SK-N-SH (cell line): Measurements from ENCODE around the gene ZNF438. TPM values are rescaled to one million over a fixed set of nuclear protein-coding genes. Genes with fewer than 3 reads are reported as not detected.
"Not testable (repeated sequence)": the region's sequence is repeated elsewhere in the genome, so short reads cannot be mapped to it uniquely, and the experiment has no call there.

ENCODE experiments used
- CTCF ChIA-PET: fragments of 300-600, 350-600 bp; formaldehyde crosslinking; extraction: SDS; loops from one replicate; lab custom pipeline; 2021; lab: Yijun Ruan, JAX
- POLR2A ChIA-PET: fragments of 350-600 bp; sonication (Branson Sonifier 250); formaldehyde crosslinking; extraction: SDS; loops from one replicate; lab custom pipeline; 2020; ENCODE audit warnings: antibody characterized with exemption, inconsistent platforms; lab: Yijun Ruan, JAX
- DNase-seq: peaks from one replicate; pipeline ENCODE4 v3.0.0; 2012
- H2AFZ ChIP-seq: fragments of 200-600 bp; sonication (generic); 2 replicates; pipeline ENCODE4 v1.8.1; 2016; ENCODE audit warnings: antibody characterized with exemption, mild to moderate bottlenecking, low read depth
- H3F3A ChIP-seq: fragments of 200-600 bp; sonication (generic); replicated peaks from 2 replicates; pipeline ENCODE3; 2016; ENCODE audit warnings: antibody characterized with exemption, mild to moderate bottlenecking; ENCODE audit not compliant: insufficient read depth
- H3K27ac ChIP-seq, 2 experiments: fragments of 200-500 bp in 1 of 2; fragments of 200-600 bp in 1 of 2; sonication (Bioruptor generic) in 1 of 2; sonication (generic), shearing (Covaris generic) in 1 of 2; 2 replicates each; pipeline versions ENCODE4 v1.5.1 to v1.6.1; 2014 to 2016; ENCODE audit warnings: low read depth in 2 of 2, inconsistent platforms in 1 of 2, low read length in 1 of 2, mild to moderate bottlenecking in 1 of 2, mixed read lengths in 1 of 2
- H3K27me3 ChIP-seq: fragments of 200-600 bp; sonication (generic), shearing (Covaris generic); 2 replicates; pipeline ENCODE4 v1.6.1; 2016; ENCODE audit warnings: mixed run types; ENCODE audit not compliant: insufficient read depth
- H3K36me3 ChIP-seq, 2 experiments: fragments of 200-500 bp in 1 of 2; fragments of 200-600 bp in 1 of 2; sonication (Bioruptor generic) in 1 of 2; sonication (generic) in 1 of 2; replicated peaks in 1 of 2; 2 replicates each; pipeline versions ENCODE3 to v1.5.1; 2014 to 2016; ENCODE audit warnings: low read length in 1 of 2, mild to moderate bottlenecking in 1 of 2; ENCODE audit not compliant: insufficient read depth in 2 of 2, control insufficient read depth in 1 of 2
- H3K4me1 ChIP-seq, 2 experiments: fragments of 200-500 bp in 1 of 2; fragments of 200-600 bp in 1 of 2; sonication (Bioruptor generic) in 1 of 2; sonication (generic), shearing (Covaris generic) in 1 of 2; 2 replicates each; pipeline versions ENCODE4 v1.5.1 to v1.6.1; 2014 to 2016; ENCODE audit warnings: low read depth in 1 of 2, low read length in 1 of 2, mixed run types in 1 of 2; ENCODE audit not compliant: insufficient read depth in 2 of 2, control insufficient read depth in 1 of 2
- H3K4me2 ChIP-seq: fragments of 200-600 bp; sonication (generic), shearing (Covaris generic); 2 replicates; pipeline ENCODE4 v1.6.1; 2017; ENCODE audit warnings: mixed run types
- H3K4me3 ChIP-seq, 2 experiments: fragments of 200-500 bp in 1 of 2; fragments of 200-600 bp in 1 of 2; sonication (Bioruptor generic) in 1 of 2; sonication (generic), shearing (Covaris generic) in 1 of 2; 2 replicates each; pipeline versions ENCODE4 v1.5.1 to v1.8.1; 2014 to 2016; ENCODE audit warnings: low read depth in 2 of 2, inconsistent platforms in 1 of 2, low read length in 1 of 2, mild to moderate bottlenecking in 1 of 2, mixed read lengths in 1 of 2, moderate library complexity in 1 of 2
- H3K79me2 ChIP-seq: fragments of 200-600 bp; sonication (generic); 2 replicates; pipeline ENCODE4 v1.8.1; 2017; ENCODE audit warnings: mild to moderate bottlenecking; ENCODE audit not compliant: insufficient read depth
- H3K9ac ChIP-seq: fragments of 200-600 bp; sonication (generic); 2 replicates; pipeline ENCODE4 v1.6.1; 2017; ENCODE audit warnings: mixed run types
- H3K9me2 ChIP-seq: fragments of 200-600 bp; sonication (generic); 2 replicates; pipeline ENCODE4 v1.6.1; 2017; ENCODE audit warnings: mixed run types
- H3K9me3 ChIP-seq: fragments of 200-600 bp; sonication (generic); 2 replicates; pipeline ENCODE4 v1.6.1; 2017; ENCODE audit warnings: mixed run types, mild to moderate bottlenecking, moderate library complexity
- H4K20me1 ChIP-seq: fragments of 200-600 bp; sonication (generic); 2 replicates; pipeline ENCODE4 v1.6.1; 2017; ENCODE audit warnings: mild to moderate bottlenecking, mixed run types; ENCODE audit not compliant: insufficient read depth
- CHD2 ChIP-seq: fragments of 150-350 bp; IDR thresholded peaks from 2 replicates; pipeline ENCODE4 v1.6.1; 2018; ENCODE audit warnings: low read length; ENCODE audit not compliant: partially characterized antibody
- ELF1 ChIP-seq: IDR thresholded peaks from 2 replicates; pipeline ENCODE4 v1.4.0; 2012
- EP300 ChIP-seq, 2 experiments: IDR thresholded peaks; 2 replicates each; pipeline versions ENCODE4 v1.4.0 to v1.6.1; 2012; ENCODE audit warnings: borderline replicate concordance in 1 of 2, low read depth in 1 of 2, low read length in 1 of 2
- FOSL2 ChIP-seq: IDR thresholded peaks from 2 replicates; pipeline ENCODE4 v1.4.0; 2012; ENCODE audit warnings: low read depth, mild to moderate bottlenecking, moderate library complexity, borderline replicate concordance
- GABPA ChIP-seq: IDR thresholded peaks from 2 replicates; pipeline ENCODE4 v1.4.0; 2012; ENCODE audit warnings: low read depth, mild to moderate bottlenecking
- IRF3 ChIP-seq: fragments of 150-350 bp; IDR thresholded peaks from 2 replicates; pipeline ENCODE4 v1.6.1; 2016; ENCODE audit warnings: mild to moderate bottlenecking, low read depth, low read length
- JUND ChIP-seq: IDR thresholded peaks from 2 replicates; pipeline ENCODE4 v1.4.0; 2012
- MXI1 ChIP-seq: IDR thresholded peaks from 2 replicates; pipeline ENCODE4 v1.6.1; 2012; ENCODE audit warnings: mild to moderate bottlenecking, low read depth, low read length, improper control_type of control experiment
- RAD21 ChIP-seq: IDR thresholded peaks from 2 replicates; pipeline ENCODE4 v1.6.1; 2012; ENCODE audit warnings: mild to moderate bottlenecking, low read length
- REST ChIP-seq: IDR thresholded peaks from 2 replicates; pipeline ENCODE4 v1.6.1; 2012; ENCODE audit warnings: mild to moderate bottlenecking, low read depth, low read length, moderate library complexity
- RFX5 ChIP-seq: IDR thresholded peaks from 2 replicates; pipeline ENCODE4 v1.6.1; 2012; ENCODE audit warnings: mild to moderate bottlenecking, improper control_type of control experiment, low read length
- SIN3A ChIP-seq: IDR thresholded peaks from 2 replicates; pipeline ENCODE4 v1.6.1; 2012; ENCODE audit warnings: low read depth, mild to moderate bottlenecking, low read length, moderate library complexity, borderline replicate concordance
- TCF12 ChIP-seq: IDR thresholded peaks from 2 replicates; pipeline ENCODE4 v1.4.0; 2012
- USF2 ChIP-seq: fragments of 150-350 bp; IDR thresholded peaks from 2 replicates; pipeline ENCODE4 v1.6.1; 2017; ENCODE audit warnings: antibody characterized with exemption, low read length, low read depth, borderline replicate concordance
- YY1 ChIP-seq: IDR thresholded peaks from 2 replicates; pipeline ENCODE4 v1.4.0; 2012; ENCODE audit warnings: low read depth, mild to moderate bottlenecking
- WGBS: methylation state at CpG from one replicate; pipeline ENCODE4 v1.1.6; 2017; ENCODE audit warnings: low lambda C conversion rate; 5-methylcytosine and 5-hydroxymethylcytosine counted together
- polyA plus RNA-seq, 3 experiments: library from polyadenylated mRNA; depleted of rRNA; stranded (reverse); fragments of >200 nt; gene quantifications; 2 replicates each; pipeline ENCODE4 v1.2.3, GENCODE V29; 2012

The ZNF438 gene
- polyA plus RNA-seq, 1 of the 3 experiments (the other 2 are of a cell fraction): 2.1 TPM

GRCh38 chr10:30984563-30985328 lies 46.9 kb downstream of the ZNF438 start:
- no peak overlapping the region for H2AFZ ChIP-seq
- H3K9me2 ChIP-seq: no peaks in the 10 kb centered on the region
- TF ChIP-seq USF2 (no peak), FOSL2 (no peak), REST (no peak), RAD21 (no peak), SIN3A (no peak), EP300 (IDR thresholded peaks at IDR 0.05; ENCODE audit: borderline replicate concordance in 1 of 2, low read depth in 1 of 2, low read length in 1 of 2) (no peak), JUND (no peak), GABPA (no peak), IRF3 (no peak), RFX5 (no peak), YY1 (no peak), MXI1 (no peak), TCF12 (no peak), ELF1 (no peak), CHD2 (no peak)
- H3K4me3 ChIP-seq: no peak overlapping the region
- no peaks in the 10 kb centered on the region; a peak in 1 of 4 replicates for H3K4me1 ChIP-seq
- no peaks in the 10 kb centered on the region for H3K9me3 ChIP-seq
- no peaks in the 10 kb centered on the region for H3K27me3 ChIP-seq
- 85% methylated on average over 4 of the region's 4 CpGs for WGBS
- no peak overlapping the region for H3K9ac ChIP-seq
- ChIA-PET POLR2A (no interaction called here), CTCF (interaction anchor here (0.7 kb wide), 1 partner anchor 31 kb away, joined by 3 read pairs; no protein-coding TSS in a partner anchor)
- no peaks in the 10 kb centered on the region for H3F3A ChIP-seq
- 0 out of 2 replicates have a peak, but pooled peaks cover 4% of the 10 kb centered on the region for H3K79me2 ChIP-seq
- peaks cover 0 to 7% of the 10 kb centered on the region in 2 experiments for H3K36me3 ChIP-seq
- no peak overlapping the region for H3K27ac ChIP-seq
- no peak for DNase-seq
- H4K20me1 ChIP-seq: no peaks in the 10 kb centered on the region
- no peak overlapping the region for H3K4me2 ChIP-seq

GRCh38 chr10:30983209-30983608 lies 48.5 kb downstream of the ZNF438 start:
- H3K9ac ChIP-seq, H3F3A ChIP-seq, H3K36me3 ChIP-seq, H3K27ac ChIP-seq, H3K9me2 ChIP-seq, H3K9me3 ChIP-seq, CTCF ChIA-PET, H3K4me1 ChIP-seq, H3K79me2 ChIP-seq, H3K27me3 ChIP-seq, POLR2A ChIA-PET, DNase-seq, H3K4me2 ChIP-seq, H3K4me3 ChIP-seq, H2AFZ ChIP-seq, H4K20me1 ChIP-seq: not testable (repeated sequence)
- whole genome bisulfite sequencing: 91% methylated on average over 6 of the region's 6 CpGs
